Measurements from ENCODE around the gene CD2BP2. TPM values are rescaled to one million over a fixed set of nuclear protein-coding genes. Genes with fewer than 3 reads are reported as not detected.

Gene CD2BP2
- total RNA-seq, 2 experiments from 2014 or later: 39.1 to 41.7 TPM

- CTCF ChIA-PET: no interaction called here
- Histone ChIP-seq H3K27ac (ENCODE audit: low read depth in 1 of 2, low read length in 2 of 2) (no peak overlapping the region), H3K4me3 (ENCODE audit: low read length) (no peak overlapping the region), H3K27me3 (ENCODE audit: control insufficient read depth in 1 of 2, insufficient read depth in 2 of 2, low read length in 2 of 2) (no peaks in the 10 kb centered on the region), H3K4me1 (ENCODE audit: insufficient read depth, low read length) (peaks cover 10% of the 10 kb centered on the region), H3K36me3 (ENCODE audit: insufficient read depth, low read length) (peaks cover 51% of the 10 kb centered on the region), H3K9me3 (ENCODE audit: control insufficient read depth in 1 of 2, insufficient read depth in 1 of 2, low read length in 2 of 2) (no peaks in the 10 kb centered on the region)
- Mint-ChIP-seq H3K36me3 (ENCODE audit: low read depth) (peaks cover 73% of the 10 kb centered on the region), H3K4me3 (no peak overlapping the region), H3K4me1 (ENCODE audit: low read depth) (peaks cover 15% of the 10 kb centered on the region), H3K27me3 (no peaks in the 10 kb centered on the region), H3K9me3 (no peaks in the 10 kb centered on the region), H3K27ac (no peak overlapping the region)
- no peak for TF ChIP-seq CTCF (IDR thresholded peaks at IDR 0.05)
- intact Hi-C loops (cut with DNase I, micrococcal nuclease): no loop called here
- ATAC-seq (ENCODE audit: poor library complexity) (no peak), DNase-seq (no peak)
- POLR2A ChIA-PET: no interaction called here
Observed at GRCh38 chr16:30361180-30361579, 6.1 kb upstream of the CD2BP2 start.

GRCh38 chr16:30359871-30360170, 4.7 kb upstream of the CD2BP2 start:
- Histone ChIP-seq H3K27me3 (ENCODE audit: control insufficient read depth in 1 of 2, insufficient read depth in 2 of 2, low read length in 2 of 2) (no peaks in the 10 kb centered on the region), H3K27ac (ENCODE audit: low read depth in 1 of 2, low read length in 2 of 2) (no peak overlapping the region), H3K36me3 (ENCODE audit: insufficient read depth, low read length) (peaks cover 40% of the 10 kb centered on the region), H3K9me3 (ENCODE audit: control insufficient read depth in 1 of 2, insufficient read depth in 1 of 2, low read length in 2 of 2) (no peaks in the 10 kb centered on the region), H3K4me1 (ENCODE audit: insufficient read depth, low read length) (peaks cover 16% of the 10 kb centered on the region), H3K4me3 (ENCODE audit: low read length) (no peak overlapping the region)
- TF ChIP-seq CTCF (IDR thresholded peaks at IDR 0.05): no peak
- Mint-ChIP-seq H3K9me3 (no peaks in the 10 kb centered on the region), H3K36me3 (ENCODE audit: low read depth) (peaks cover 67% of the 10 kb centered on the region), H3K27ac (no peak overlapping the region), H3K4me1 (ENCODE audit: low read depth) (peaks cover 17% of the 10 kb centered on the region), H3K4me3 (no peak overlapping the region), H3K27me3 (no peaks in the 10 kb centered on the region)
- DNase-seq (no peak), ATAC-seq (ENCODE audit: poor library complexity) (no peak)
- intact Hi-C loops (cut with DNase I, micrococcal nuclease): loop anchor here (5.0 to 10.0 kb wide), 2 partner anchors 45 to 197 kb away; partner anchors contain the start of genes ZNF771 (in 2 of the 2) and ZNF764 (in 1 of the 2)
- ChIA-PET CTCF (no interaction called here), POLR2A (interaction anchor here (1.1 to 3.4 kb wide), 2 partner anchors 10 to 58 kb away, joined by 3 to 15 read pairs; partner anchors contain the start of gene TBC1D10B)

- Histone ChIP-seq H3K27me3 (ENCODE audit: control insufficient read depth in 1 of 2, insufficient read depth in 2 of 2, low read length in 2 of 2) (no peaks in the 10 kb centered on the region), H3K9me3 (ENCODE audit: control insufficient read depth in 1 of 2, insufficient read depth in 1 of 2, low read length in 2 of 2) (no peaks in the 10 kb centered on the region), H3K4me1 (ENCODE audit: insufficient read depth, low read length) (peaks cover 21% of the 10 kb centered on the region), H3K27ac (ENCODE audit: low read depth in 1 of 2, low read length in 2 of 2) (no peak overlapping the region), H3K36me3 (ENCODE audit: insufficient read depth, low read length) (peaks cover 34% of the 10 kb centered on the region), H3K4me3 (ENCODE audit: low read length) (no peak overlapping the region)
- Mint-ChIP-seq H3K36me3 (ENCODE audit: low read depth) (peaks cover 67% of the 10 kb centered on the region), H3K9me3 (no peaks in the 10 kb centered on the region), H3K4me1 (ENCODE audit: low read depth) (peaks cover 23% of the 10 kb centered on the region), H3K27ac (no peak overlapping the region), H3K4me3 (no peak overlapping the region), H3K27me3 (no peaks in the 10 kb centered on the region)
- ChIA-PET POLR2A (interaction anchor here (1.1 to 3.4 kb wide), 2 partner anchors 11 to 58 kb away, joined by 3 to 15 read pairs; partner anchors contain the start of gene TBC1D10B), CTCF (no interaction called here)
- ATAC-seq (ENCODE audit: poor library complexity): no peak
- DNase-seq: no peak
- intact Hi-C loops (cut with DNase I, micrococcal nuclease): loop anchor here (5.0 to 10.0 kb wide), 2 partner anchors 46 to 198 kb away; partner anchors contain the start of genes ZNF771 (in 2 of the 2) and ZNF764 (in 1 of the 2)
- no peak for TF ChIP-seq CTCF (IDR thresholded peaks at IDR 0.05)
Observed at GRCh38 chr16:30358990-30359870, 4.1 kb upstream of the CD2BP2 start.
